Activated CD4-positive, alpha-beta T cell treated with anti-CD3 and anti-CD28 coated beads for 36 hours (primary cell): ENCODE data around the gene MAPK8IP2. TPM values are rescaled to one million over a fixed set of nuclear protein-coding genes. Genes with fewer than 3 reads are reported as not detected.

Source experiments
- ATAC-seq: fragments of 200-7000 bp; cut with Tn5 transposase; one replicate; pipeline ENCODE4 v1.10.0; 2021; ENCODE audit warnings: mild to moderate bottlenecking, moderate library complexity
- CTCF ChIA-PET: fragments of 350-600 bp; sonication (Branson Sonifier 250); formaldehyde crosslinking; loops from one replicate; lab custom pipeline; 2021; ENCODE audit warnings: antibody characterized with exemption; lab: Charles Lee
- POLR2A ChIA-PET: fragments of 350-600 bp; sonication (Branson Sonifier 250); formaldehyde crosslinking; loops from one replicate; lab custom pipeline; 2021; ENCODE audit warnings: antibody characterized with exemption, inconsistent platforms; lab: Charles Lee
- DNase-seq: peaks from one replicate; pipeline ENCODE4 v3.0.0-alpha.2; 2020
- H3K27ac Mint-ChIP-seq: one replicate; pipeline ENCODE4 v1.8.0; 2021; ENCODE audit warnings: mixed read lengths
- H3K27me3 Mint-ChIP-seq: one replicate; pipeline ENCODE4 v1.8.0; 2021; ENCODE audit warnings: mixed read lengths
- H3K36me3 Mint-ChIP-seq: one replicate; pipeline ENCODE4 v1.8.0; 2021; ENCODE audit warnings: low read depth, mixed read lengths
- H3K4me1 Mint-ChIP-seq: one replicate; pipeline ENCODE4 v1.8.0; 2021; ENCODE audit warnings: mixed read lengths
- H3K4me3 Mint-ChIP-seq: one replicate; pipeline ENCODE4 v1.8.0; 2021; ENCODE audit warnings: mild to moderate bottlenecking, moderate library complexity, mixed read lengths
- H3K9me3 Mint-ChIP-seq: one replicate; pipeline ENCODE4 v1.8.0; 2021; ENCODE audit warnings: low read depth, mixed read lengths
- intact Hi-C, 2 experiments: fragments of 100-400 bp; cut with DNase I in 1 of 2; cut with micrococcal nuclease in 1 of 2; formaldehyde crosslinking; loops; one replicate each; pipeline versions ENCODE4 v1.14.2 to v1.15.1; 2022 to 2024; cut with DNase I, micrococcal nuclease
- total RNA-seq, 2 experiments: library from RNA; stranded (reverse); gene quantifications; one replicate each; pipeline ENCODE4 v1.2.3, GENCODE V29; 2021

The MAPK8IP2 gene
- total RNA-seq = under 1 TPM; 0.14 TPM

GRCh38 chr22:50600538-50600937, at the start of gene MAPK8IP2:
TSS of gene MAPK8IP2 (plus strand) at chr22:50600793. CDS start at chr22:50600819, 26 bp downstream.
- ChIA-PET CTCF (no interaction called here), POLR2A (no interaction called here)
- DNase-seq (peak; percentile 36), ATAC-seq (peak; percentile 37)
- Mint-ChIP-seq H3K4me3 (peak within 1 kb of the TSS; percentile 57), H3K27me3 (peaks cover 30% of the 10 kb centered on the region), H3K4me1 (peaks cover 7% of the 10 kb centered on the region), H3K27ac (no peak within 1 kb of the TSS), H3K9me3 (no peaks in the 10 kb centered on the region), H3K36me3 (peaks cover 3% of the 10 kb centered on the region)
- intact Hi-C loops = no loop called here

GRCh38 chr22:50551160-50551752, 49.3 kb upstream of the MAPK8IP2 start:
- Mint-ChIP-seq H3K27ac (no peak overlapping the region), H3K4me1 (peaks cover 12% of the 10 kb centered on the region), H3K4me3 (no peak overlapping the region), H3K9me3 (no peaks in the 10 kb centered on the region), H3K36me3 (peaks cover 3% of the 10 kb centered on the region), H3K27me3 (no peaks in the 10 kb centered on the region)
- intact Hi-C loops = no loop called here
- ChIA-PET POLR2A (interaction anchor here (1.4 kb wide), 1 partner anchor 26 kb away, joined by 7 read pairs; the partner anchor contains the start of gene SCO2), CTCF (interaction anchor here (1.3 to 2.2 kb wide), 3 partner anchors 12 to 70 kb away, joined by 3 to 15 read pairs (median 4); partner anchors contain the start of genes SCO2 and SYCE3)
- ATAC-seq (no peak), DNase-seq (no peak)

GRCh38 chr22:50553310-50553709, 47.3 kb upstream of the MAPK8IP2 start:
- Mint-ChIP-seq H3K27me3 (no peaks in the 10 kb centered on the region), H3K36me3 (peaks cover 3% of the 10 kb centered on the region), H3K4me3 (no peak overlapping the region), H3K4me1 (peaks cover 10% of the 10 kb centered on the region), H3K27ac (no peak overlapping the region), H3K9me3 (no peaks in the 10 kb centered on the region)
- ChIA-PET CTCF (no interaction called here), POLR2A (no interaction called here)
- ATAC-seq = no peak
- intact Hi-C loops = no loop called here
- DNase-seq = no peak

GRCh38 chr22:50556703-50557102, 43.9 kb upstream of the MAPK8IP2 start:
- no peaks in the 10 kb centered on the region for H3K9me3 Mint-ChIP-seq
- H3K4me1 Mint-ChIP-seq = peaks cover 7% of the 10 kb centered on the region
- no peaks in the 10 kb centered on the region for H3K36me3 Mint-ChIP-seq
- no peak for ATAC-seq
- CTCF ChIA-PET = interaction anchor here (0.6 to 1.9 kb wide), 4 partner anchors 9 to 321 kb away, joined by 3 to 9 read pairs (median 6); partner anchors contain the start of gene KLHDC7B
- no peak for DNase-seq
- H3K27me3 Mint-ChIP-seq = no peaks in the 10 kb centered on the region
- H3K27ac Mint-ChIP-seq = no peak overlapping the region
- no peak overlapping the region for H3K4me3 Mint-ChIP-seq
- intact Hi-C loops = no loop called here
- POLR2A ChIA-PET = no interaction called here

GRCh38 chr22:50560034-50560433, 40.6 kb upstream of the MAPK8IP2 start:
- POLR2A ChIA-PET = interaction anchor here (0.6 kb wide), 1 partner anchor 49 kb away, joined by 3 read pairs; no protein-coding TSS in a partner anchor
- ATAC-seq = no peak
- no peak overlapping the region for H3K27ac Mint-ChIP-seq
- H3K27me3 Mint-ChIP-seq = no peaks in the 10 kb centered on the region
- H3K36me3 Mint-ChIP-seq = no peaks in the 10 kb centered on the region
- H3K9me3 Mint-ChIP-seq = no peaks in the 10 kb centered on the region
- H3K4me1 Mint-ChIP-seq = peaks cover 19% of the 10 kb centered on the region
- CTCF ChIA-PET = interaction anchor here (0.5 to 1.7 kb wide), 6 partner anchors 10 to 61 kb away, joined by 3 to 7 read pairs (median 3); partner anchors contain the start of gene KLHDC7B
- no peak for DNase-seq
- intact Hi-C loops = no loop called here
- H3K4me3 Mint-ChIP-seq = no peak overlapping the region

- H3K27me3 Mint-ChIP-seq = no peaks in the 10 kb centered on the region
- POLR2A ChIA-PET = no interaction called here
- H3K27ac Mint-ChIP-seq = peak overlapping the region; percentile 84
- no peak for ATAC-seq
- H3K36me3 Mint-ChIP-seq = no peaks in the 10 kb centered on the region
- H3K4me1 Mint-ChIP-seq = peaks cover 19% of the 10 kb centered on the region
- no peaks in the 10 kb centered on the region for H3K9me3 Mint-ChIP-seq
- H3K4me3 Mint-ChIP-seq = peak overlapping the region; percentile 45
- CTCF ChIA-PET = interaction anchor here (1.6 to 1.7 kb wide), 2 partner anchors 14 to 33 kb away, joined by 3 to 7 read pairs; no protein-coding TSS in a partner anchor
- intact Hi-C loops = loop anchor here (1.0 to 2.0 kb wide), 7 partner anchors 17 to 60 kb away; partner anchors contain the start of genes CHKB (in 1 of the 2), NCAPH2 (in 1 of the 2) and TYMP (in 1 of the 2)
- no peak for DNase-seq
Observed at GRCh38 chr22:50561401-50562358, 38.9 kb upstream of the MAPK8IP2 start.

- intact Hi-C loops = loop anchor here (1.0 to 2.0 kb wide), 9 partner anchors 18 to 66 kb away; partner anchors contain the start of genes CHKB (in 2 of the 2), ARSA (in 1 of the 2), NCAPH2 (in 1 of the 2) and TYMP (in 1 of the 2)
- POLR2A ChIA-PET = interaction anchor here (1.3 to 1.6 kb wide), 2 partner anchors 19 to 37 kb away, joined by 4 to 8 read pairs; partner anchors contain the start of gene SCO2
Observed at GRCh38 chr22:50562523-50563412, 37.8 kb upstream of the MAPK8IP2 start, which contains the start of gene SYCE3. TSS of gene SYCE3 (minus strand) at chr22:50562919. CDS start at chr22:50556405, 6,514 bp downstream.

GRCh38 chr22:50563413-50564160, 37.0 kb upstream of the MAPK8IP2 start:
- Mint-ChIP-seq H3K36me3 (peaks cover 6% of the 10 kb centered on the region), H3K4me1 (peaks cover 19% of the 10 kb centered on the region), H3K9me3 (no peaks in the 10 kb centered on the region), H3K27me3 (no peaks in the 10 kb centered on the region), H3K27ac (peak overlapping the region; percentile 76), H3K4me3 (peak overlapping the region; percentile 83)
- ChIA-PET POLR2A (interaction anchor here (1.3 to 1.6 kb wide), 2 partner anchors 19 to 38 kb away, joined by 4 to 8 read pairs; partner anchors contain the start of gene SCO2), CTCF (interaction anchor here (0.6 to 4.4 kb wide), 20 partner anchors 9 to 372 kb away, joined by 3 to 43 read pairs (median 4); partner anchors contain the start of genes KLHDC7B, LMF2, NCAPH2 and SCO2)
- intact Hi-C loops = loop anchor here (1.0 to 2.0 kb wide), 4 partner anchors 19 to 65 kb away; partner anchors contain the start of genes CHKB (in 2 of the 2), ARSA (in 1 of the 2) and TYMP (in 1 of the 2)
- DNase-seq (no peak), ATAC-seq (no peak)

More at GRCh38 chr22:50562523-50563412, 37.8 kb upstream of the MAPK8IP2 start, which contains the start of gene SYCE3:
- peak; percentile 99 for DNase-seq
- Mint-ChIP-seq H3K4me3 (peak within 1 kb of the TSS; percentile 83), H3K27ac (peak within 1 kb of the TSS; percentile 84), H3K9me3 (no peaks in the 10 kb centered on the region), H3K4me1 (peaks cover 19% of the 10 kb centered on the region), H3K27me3 (no peaks in the 10 kb centered on the region), H3K36me3 (peaks cover 3% of the 10 kb centered on the region)
- CTCF ChIA-PET = interaction anchor here (0.6 to 4.4 kb wide), 22 partner anchors 10 to 372 kb away, joined by 3 to 43 read pairs (median 3); partner anchors contain the start of genes KLHDC7B, LMF2, NCAPH2 and SCO2
- ATAC-seq = peak; percentile 96

- Mint-ChIP-seq H3K4me1 (peaks cover 19% of the 10 kb centered on the region), H3K27ac (no peak overlapping the region), H3K36me3 (peaks cover 12% of the 10 kb centered on the region), H3K27me3 (no peaks in the 10 kb centered on the region), H3K9me3 (no peaks in the 10 kb centered on the region), H3K4me3 (no peak overlapping the region)
- ChIA-PET CTCF (interaction anchor here (0.6 to 4.4 kb wide), 9 partner anchors 8 to 192 kb away, joined by 3 to 43 read pairs (median 9); partner anchors contain the start of gene SCO2), POLR2A (no interaction called here)
- no peak for ATAC-seq
- intact Hi-C loops = no loop called here
- DNase-seq = no peak
Observed at GRCh38 chr22:50564289-50564688, 36.3 kb upstream of the MAPK8IP2 start.
